SK-N-SH (cell line): ENCODE data around the gene DYRK2. TPM values are rescaled to one million over a fixed set of nuclear protein-coding genes. Genes with fewer than 3 reads are reported as not detected.

Experiments
- CTCF ChIA-PET: fragments of 300-600, 350-600 bp; formaldehyde crosslinking; extraction: SDS; loops from one replicate; lab custom pipeline; 2021; lab: Yijun Ruan, JAX
- POLR2A ChIA-PET: fragments of 350-600 bp; sonication (Branson Sonifier 250); formaldehyde crosslinking; extraction: SDS; loops from one replicate; lab custom pipeline; 2020; ENCODE audit warnings: antibody characterized with exemption, inconsistent platforms; lab: Yijun Ruan, JAX
- DNase-seq: peaks from one replicate; pipeline ENCODE4 v3.0.0; 2012
- H2AFZ ChIP-seq: fragments of 200-600 bp; sonication (generic); 2 replicates; pipeline ENCODE4 v1.8.1; 2016; ENCODE audit warnings: antibody characterized with exemption, mild to moderate bottlenecking, low read depth
- H3F3A ChIP-seq: fragments of 200-600 bp; sonication (generic); replicated peaks from 2 replicates; pipeline ENCODE3; 2016; ENCODE audit warnings: antibody characterized with exemption, mild to moderate bottlenecking; ENCODE audit not compliant: insufficient read depth
- H3K27ac ChIP-seq, 2 experiments: fragments of 200-500 bp in 1 of 2; fragments of 200-600 bp in 1 of 2; sonication (Bioruptor generic) in 1 of 2; sonication (generic), shearing (Covaris generic) in 1 of 2; 2 replicates each; pipeline versions ENCODE4 v1.5.1 to v1.6.1; 2014 to 2016; ENCODE audit warnings: low read depth in 2 of 2, inconsistent platforms in 1 of 2, low read length in 1 of 2, mild to moderate bottlenecking in 1 of 2, mixed read lengths in 1 of 2
- H3K27me3 ChIP-seq: fragments of 200-600 bp; sonication (generic), shearing (Covaris generic); 2 replicates; pipeline ENCODE4 v1.6.1; 2016; ENCODE audit warnings: mixed run types; ENCODE audit not compliant: insufficient read depth
- H3K36me3 ChIP-seq, 2 experiments: fragments of 200-500 bp in 1 of 2; fragments of 200-600 bp in 1 of 2; sonication (Bioruptor generic) in 1 of 2; sonication (generic) in 1 of 2; replicated peaks in 1 of 2; 2 replicates each; pipeline versions ENCODE3 to v1.5.1; 2014 to 2016; ENCODE audit warnings: low read length in 1 of 2, mild to moderate bottlenecking in 1 of 2; ENCODE audit not compliant: insufficient read depth in 2 of 2, control insufficient read depth in 1 of 2
- H3K4me1 ChIP-seq, 2 experiments: fragments of 200-500 bp in 1 of 2; fragments of 200-600 bp in 1 of 2; sonication (Bioruptor generic) in 1 of 2; sonication (generic), shearing (Covaris generic) in 1 of 2; 2 replicates each; pipeline versions ENCODE4 v1.5.1 to v1.6.1; 2014 to 2016; ENCODE audit warnings: low read depth in 1 of 2, low read length in 1 of 2, mixed run types in 1 of 2; ENCODE audit not compliant: insufficient read depth in 2 of 2, control insufficient read depth in 1 of 2
- H3K4me2 ChIP-seq: fragments of 200-600 bp; sonication (generic), shearing (Covaris generic); 2 replicates; pipeline ENCODE4 v1.6.1; 2017; ENCODE audit warnings: mixed run types
- H3K4me3 ChIP-seq, 2 experiments: fragments of 200-500 bp in 1 of 2; fragments of 200-600 bp in 1 of 2; sonication (Bioruptor generic) in 1 of 2; sonication (generic), shearing (Covaris generic) in 1 of 2; 2 replicates each; pipeline versions ENCODE4 v1.5.1 to v1.8.1; 2014 to 2016; ENCODE audit warnings: low read depth in 2 of 2, inconsistent platforms in 1 of 2, low read length in 1 of 2, mild to moderate bottlenecking in 1 of 2, mixed read lengths in 1 of 2, moderate library complexity in 1 of 2
- H3K79me2 ChIP-seq: fragments of 200-600 bp; sonication (generic); 2 replicates; pipeline ENCODE4 v1.8.1; 2017; ENCODE audit warnings: mild to moderate bottlenecking; ENCODE audit not compliant: insufficient read depth
- H3K9ac ChIP-seq: fragments of 200-600 bp; sonication (generic); 2 replicates; pipeline ENCODE4 v1.6.1; 2017; ENCODE audit warnings: mixed run types
- H3K9me2 ChIP-seq: fragments of 200-600 bp; sonication (generic); 2 replicates; pipeline ENCODE4 v1.6.1; 2017; ENCODE audit warnings: mixed run types
- H3K9me3 ChIP-seq: fragments of 200-600 bp; sonication (generic); 2 replicates; pipeline ENCODE4 v1.6.1; 2017; ENCODE audit warnings: mixed run types, mild to moderate bottlenecking, moderate library complexity
- H4K20me1 ChIP-seq: fragments of 200-600 bp; sonication (generic); 2 replicates; pipeline ENCODE4 v1.6.1; 2017; ENCODE audit warnings: mild to moderate bottlenecking, mixed run types; ENCODE audit not compliant: insufficient read depth
- ELF1 ChIP-seq: IDR thresholded peaks from 2 replicates; pipeline ENCODE4 v1.4.0; 2012
- EP300 ChIP-seq, 2 experiments: IDR thresholded peaks; 2 replicates each; pipeline versions ENCODE4 v1.4.0 to v1.6.1; 2012; ENCODE audit warnings: borderline replicate concordance in 1 of 2, low read depth in 1 of 2, low read length in 1 of 2
- FOSL2 ChIP-seq: IDR thresholded peaks from 2 replicates; pipeline ENCODE4 v1.4.0; 2012; ENCODE audit warnings: low read depth, mild to moderate bottlenecking, moderate library complexity, borderline replicate concordance
- FOXM1 ChIP-seq: IDR thresholded peaks from 2 replicates; pipeline ENCODE4 v1.4.0; 2012; ENCODE audit warnings: low read depth, mild to moderate bottlenecking
- GABPA ChIP-seq: IDR thresholded peaks from 2 replicates; pipeline ENCODE4 v1.4.0; 2012; ENCODE audit warnings: low read depth, mild to moderate bottlenecking
- GATA2 ChIP-seq: sonication (generic); formaldehyde crosslinking; IDR thresholded peaks from 2 replicates; pipeline ENCODE4 v1.5.0; 2020; ENCODE audit warnings: mild to moderate bottlenecking, missing genetic modification reagents
- JUND ChIP-seq: IDR thresholded peaks from 2 replicates; pipeline ENCODE4 v1.4.0; 2012
- MAX ChIP-seq: IDR thresholded peaks from 2 replicates; pipeline ENCODE4 v1.4.0; 2012; ENCODE audit warnings: low read depth
- PBX3 ChIP-seq: IDR thresholded peaks from 2 replicates; pipeline ENCODE4; 2012
- RAD21 ChIP-seq: IDR thresholded peaks from 2 replicates; pipeline ENCODE4 v1.6.1; 2012; ENCODE audit warnings: mild to moderate bottlenecking, low read length
- RCOR1 ChIP-seq: fragments of 150-350 bp; IDR thresholded peaks from 2 replicates; pipeline ENCODE4 v1.6.1; 2017; ENCODE audit warnings: antibody characterized with exemption, low read length
- RFX5 ChIP-seq: IDR thresholded peaks from 2 replicates; pipeline ENCODE4 v1.6.1; 2012; ENCODE audit warnings: mild to moderate bottlenecking, improper control_type of control experiment, low read length
- RXRA ChIP-seq: IDR thresholded peaks from 2 replicates; pipeline ENCODE4 v1.4.0; 2012; ENCODE audit warnings: low read depth, mild to moderate bottlenecking, borderline replicate concordance
- SIN3A ChIP-seq: IDR thresholded peaks from 2 replicates; pipeline ENCODE4 v1.6.1; 2012; ENCODE audit warnings: low read depth, mild to moderate bottlenecking, low read length, moderate library complexity, borderline replicate concordance
- SMC3 ChIP-seq: IDR thresholded peaks from 2 replicates; pipeline ENCODE4 v1.6.1; 2012; ENCODE audit warnings: low read depth, low read length, improper control_type of control experiment
- TCF12 ChIP-seq: IDR thresholded peaks from 2 replicates; pipeline ENCODE4 v1.4.0; 2012
- USF2 ChIP-seq: fragments of 150-350 bp; IDR thresholded peaks from 2 replicates; pipeline ENCODE4 v1.6.1; 2017; ENCODE audit warnings: antibody characterized with exemption, low read length, low read depth, borderline replicate concordance
- WGBS: methylation state at CpG from one replicate; pipeline ENCODE4 v1.1.6; 2017; ENCODE audit warnings: low lambda C conversion rate; 5-methylcytosine and 5-hydroxymethylcytosine counted together
- polyA plus RNA-seq, 3 experiments: library from polyadenylated mRNA; depleted of rRNA; stranded (reverse); fragments of >200 nt; gene quantifications; 2 replicates each; pipeline ENCODE4 v1.2.3, GENCODE V29; 2012
- TF ChIP-seq, protein P1 (sequence below): fragments of 200-600 bp; sonication (generic); IDR thresholded peaks from 2 replicates; pipeline ENCODE4 v1.6.1; 2017; ENCODE audit warnings: antibody characterized with exemption, mild to moderate bottlenecking, moderate library complexity
- TF ChIP-seq, protein P2 (sequence below): IDR thresholded peaks from 2 replicates; pipeline ENCODE4 v1.6.1; 2012; ENCODE audit warnings: mild to moderate bottlenecking, low read depth, low read length, moderate library complexity
- TF ChIP-seq, protein P3 (sequence below): IDR thresholded peaks from 2 replicates; pipeline ENCODE4 v1.4.0; 2012; ENCODE audit warnings: low read depth, borderline replicate concordance

DYRK2 gene
- polyA plus RNA-seq, 1 of the 3 experiments (the other 2 are of a cell fraction): 48.8 TPM

GRCh38 chr12:67638694-67639093 lies 9.9 kb upstream of the DYRK2 start:
- H3F3A ChIP-seq: no peaks in the 10 kb centered on the region
- H3K4me3 ChIP-seq: no peak overlapping the region
- TF ChIP-seq TCF12: no peak
- TF ChIP-seq RFX5: no peak
- TF ChIP-seq, all 33 proteins: peak for 0
- Histone ChIP-seq H3K4me1 (no peaks in the 10 kb centered on the region), H2AFZ (no peak overlapping the region), H3K4me2 (no peak overlapping the region), H3K9ac (no peak overlapping the region), H3K9me3 (no peaks in the 10 kb centered on the region), H3K9me2 (no peaks in the 10 kb centered on the region), H4K20me1 (no peaks in the 10 kb centered on the region), H3K27me3 (no peaks in the 10 kb centered on the region), H3K36me3 (no peaks in the 10 kb centered on the region), H3K27ac (no peak overlapping the region), H3K79me2 (no peaks in the 10 kb centered on the region)
- ChIA-PET POLR2A (no interaction called here), CTCF (interaction anchor here (2.9 kb wide), 1 partner anchor 9 kb away, joined by 12 read pairs; no protein-coding TSS in a partner anchor)
- 100% methylated on average over 1 of the region's 1 CpG for WGBS
- DNase-seq: no peak

GRCh38 chr12:67640863-67641262 lies 7.7 kb upstream of the DYRK2 start:
- WGBS: 74% methylated on average over 2 of the region's 2 CpGs
- Histone ChIP-seq H3K36me3 (no peaks in the 10 kb centered on the region), H3K27ac (no peak overlapping the region), H3F3A (no peaks in the 10 kb centered on the region), H3K9ac (no peak overlapping the region), H2AFZ (no peak overlapping the region), H3K27me3 (no peaks in the 10 kb centered on the region), H3K9me3 (no peaks in the 10 kb centered on the region), H3K9me2 (no peaks in the 10 kb centered on the region), H3K79me2 (no peaks in the 10 kb centered on the region), H4K20me1 (no peaks in the 10 kb centered on the region), H3K4me2 (no peak overlapping the region), H3K4me3 (no peak overlapping the region), H3K4me1 (no peaks in the 10 kb centered on the region)
- ChIA-PET POLR2A (no interaction called here), CTCF (no interaction called here)
- no peak for DNase-seq
- TF ChIP-seq GATA2 (CRISPR knock-in tag) (no peak), FOSL2 (no peak), RAD21 (no peak), RXRA (no peak), EP300 (IDR thresholded peaks at IDR 0.05; ENCODE audit: borderline replicate concordance in 1 of 2, low read depth in 1 of 2, low read length in 1 of 2) (no peak), ELF1 (no peak), JUND (no peak), GABPA (no peak), SIN3A (no peak), MAX (no peak), RCOR1 (no peak), USF2 (no peak), SMC3 (no peak), PBX3 (no peak), FOXM1 (no peak)
- TF ChIP-seq, protein P1, sequence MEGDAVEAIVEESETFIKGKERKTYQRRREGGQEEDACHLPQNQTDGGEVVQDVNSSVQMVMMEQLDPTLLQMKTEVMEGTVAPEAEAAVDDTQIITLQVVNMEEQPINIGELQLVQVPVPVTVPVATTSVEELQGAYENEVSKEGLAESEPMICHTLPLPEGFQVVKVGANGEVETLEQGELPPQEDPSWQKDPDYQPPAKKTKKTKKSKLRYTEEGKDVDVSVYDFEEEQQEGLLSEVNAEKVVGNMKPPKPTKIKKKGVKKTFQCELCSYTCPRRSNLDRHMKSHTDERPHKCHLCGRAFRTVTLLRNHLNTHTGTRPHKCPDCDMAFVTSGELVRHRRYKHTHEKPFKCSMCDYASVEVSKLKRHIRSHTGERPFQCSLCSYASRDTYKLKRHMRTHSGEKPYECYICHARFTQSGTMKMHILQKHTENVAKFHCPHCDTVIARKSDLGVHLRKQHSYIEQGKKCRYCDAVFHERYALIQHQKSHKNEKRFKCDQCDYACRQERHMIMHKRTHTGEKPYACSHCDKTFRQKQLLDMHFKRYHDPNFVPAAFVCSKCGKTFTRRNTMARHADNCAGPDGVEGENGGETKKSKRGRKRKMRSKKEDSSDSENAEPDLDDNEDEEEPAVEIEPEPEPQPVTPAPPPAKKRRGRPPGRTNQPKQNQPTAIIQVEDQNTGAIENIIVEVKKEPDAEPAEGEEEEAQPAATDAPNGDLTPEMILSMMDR: no peak
- TF ChIP-seq, protein P2, sequence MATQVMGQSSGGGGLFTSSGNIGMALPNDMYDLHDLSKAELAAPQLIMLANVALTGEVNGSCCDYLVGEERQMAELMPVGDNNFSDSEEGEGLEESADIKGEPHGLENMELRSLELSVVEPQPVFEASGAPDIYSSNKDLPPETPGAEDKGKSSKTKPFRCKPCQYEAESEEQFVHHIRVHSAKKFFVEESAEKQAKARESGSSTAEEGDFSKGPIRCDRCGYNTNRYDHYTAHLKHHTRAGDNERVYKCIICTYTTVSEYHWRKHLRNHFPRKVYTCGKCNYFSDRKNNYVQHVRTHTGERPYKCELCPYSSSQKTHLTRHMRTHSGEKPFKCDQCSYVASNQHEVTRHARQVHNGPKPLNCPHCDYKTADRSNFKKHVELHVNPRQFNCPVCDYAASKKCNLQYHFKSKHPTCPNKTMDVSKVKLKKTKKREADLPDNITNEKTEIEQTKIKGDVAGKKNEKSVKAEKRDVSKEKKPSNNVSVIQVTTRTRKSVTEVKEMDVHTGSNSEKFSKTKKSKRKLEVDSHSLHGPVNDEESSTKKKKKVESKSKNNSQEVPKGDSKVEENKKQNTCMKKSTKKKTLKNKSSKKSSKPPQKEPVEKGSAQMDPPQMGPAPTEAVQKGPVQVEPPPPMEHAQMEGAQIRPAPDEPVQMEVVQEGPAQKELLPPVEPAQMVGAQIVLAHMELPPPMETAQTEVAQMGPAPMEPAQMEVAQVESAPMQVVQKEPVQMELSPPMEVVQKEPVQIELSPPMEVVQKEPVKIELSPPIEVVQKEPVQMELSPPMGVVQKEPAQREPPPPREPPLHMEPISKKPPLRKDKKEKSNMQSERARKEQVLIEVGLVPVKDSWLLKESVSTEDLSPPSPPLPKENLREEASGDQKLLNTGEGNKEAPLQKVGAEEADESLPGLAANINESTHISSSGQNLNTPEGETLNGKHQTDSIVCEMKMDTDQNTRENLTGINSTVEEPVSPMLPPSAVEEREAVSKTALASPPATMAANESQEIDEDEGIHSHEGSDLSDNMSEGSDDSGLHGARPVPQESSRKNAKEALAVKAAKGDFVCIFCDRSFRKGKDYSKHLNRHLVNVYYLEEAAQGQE: no peak
- TF ChIP-seq, protein P3, sequence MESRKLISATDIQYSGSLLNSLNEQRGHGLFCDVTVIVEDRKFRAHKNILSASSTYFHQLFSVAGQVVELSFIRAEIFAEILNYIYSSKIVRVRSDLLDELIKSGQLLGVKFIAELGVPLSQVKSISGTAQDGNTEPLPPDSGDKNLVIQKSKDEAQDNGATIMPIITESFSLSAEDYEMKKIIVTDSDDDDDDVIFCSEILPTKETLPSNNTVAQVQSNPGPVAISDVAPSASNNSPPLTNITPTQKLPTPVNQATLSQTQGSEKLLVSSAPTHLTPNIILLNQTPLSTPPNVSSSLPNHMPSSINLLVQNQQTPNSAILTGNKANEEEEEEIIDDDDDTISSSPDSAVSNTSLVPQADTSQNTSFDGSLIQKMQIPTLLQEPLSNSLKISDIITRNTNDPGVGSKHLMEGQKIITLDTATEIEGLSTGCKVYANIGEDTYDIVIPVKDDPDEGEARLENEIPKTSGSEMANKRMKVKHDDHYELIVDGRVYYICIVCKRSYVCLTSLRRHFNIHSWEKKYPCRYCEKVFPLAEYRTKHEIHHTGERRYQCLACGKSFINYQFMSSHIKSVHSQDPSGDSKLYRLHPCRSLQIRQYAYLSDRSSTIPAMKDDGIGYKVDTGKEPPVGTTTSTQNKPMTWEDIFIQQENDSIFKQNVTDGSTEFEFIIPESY: no peak
